HepG2 (cell line): ENCODE results near the gene DNAJC24. TPM values are rescaled to one million over a fixed set of nuclear protein-coding genes. Genes with fewer than 3 reads are reported as not detected.

Experiments
- ATAC-seq: fragments of 200-7000 bp; cut with Tn5 transposase; 3 replicates; pipeline ENCODE4 v1.9.1; 2020; ENCODE audit warnings: mild to moderate bottlenecking, moderate library complexity
- BruUV-seq: library from RNA; stranded (reverse); fragments of 400-500 nt; replicated peaks from 2 replicates; lab custom pipeline; 2021; lab: Mats Ljungman, UMichigan
- CTCF ChIA-PET: fragments of 300-600 bp; formaldehyde crosslinking; extraction: SDS; loops from one replicate; lab custom pipeline; 2021; ENCODE audit warnings: low total read pairs, inconsistent platforms, low intra/inter-chr PET ratio; lab: Yijun Ruan, JAX
- POLR2A ChIA-PET: fragments of 350-600 bp; sonication (Branson Sonifier 250); formaldehyde crosslinking; loops from one replicate; lab custom pipeline; 2020; ENCODE audit warnings: antibody characterized with exemption, inconsistent platforms; lab: Yijun Ruan, JAX
- DNase-seq: peaks from one replicate; pipeline ENCODE4 v3.0.0-alpha.2; 2015; ENCODE audit warnings: low spot score
- FAIRE-seq: peaks from 3 replicates; lab custom pipeline; 2011; peaks lifted over from hg19 to GRCh38; lab: Jason Lieb, UNC
- H2AFZ ChIP-seq: one replicate; pipeline ENCODE4 v1.6.1; 2011; ENCODE audit warnings: low read length, inconsistent platforms
- H3K27ac ChIP-seq: fragments of 300-600 bp; 3 replicates; pipeline ENCODE4 v1.8.0; 2011; ENCODE audit warnings: mixed run types, mild to moderate bottlenecking, mixed read lengths, low read length, inconsistent platforms; ENCODE audit not compliant: insufficient read depth; ENCODE audit errors: extremely low read length
- H3K27me3 ChIP-seq, 2 experiments: fragments of 200-600 bp in 1 of 2; 2 replicates in 1 of 2; 3 replicates in 1 of 2; pipeline versions ENCODE4 v1.6.0 to v1.8.0; 2011; ENCODE audit warnings: low read length in 2 of 2, mild to moderate bottlenecking in 2 of 2, moderate library complexity in 2 of 2, inconsistent platforms in 1 of 2; ENCODE audit not compliant: insufficient read depth in 2 of 2, control insufficient read depth in 1 of 2
- H3K36me3 ChIP-seq, 2 experiments: fragments of 200-600 bp in 1 of 2; replicated peaks in 1 of 2; 2 replicates in 1 of 2; 3 replicates in 1 of 2; pipeline versions ENCODE4 v1.5.1 to v1.8.0; 2011; ENCODE audit warnings: low read length in 2 of 2, inconsistent platforms in 1 of 2; ENCODE audit not compliant: insufficient read depth in 2 of 2, control insufficient read depth in 1 of 2
- H3K4me1 ChIP-seq: 2 replicates; pipeline ENCODE4 v1.5.1; 2012; ENCODE audit warnings: low read length, inconsistent platforms; ENCODE audit not compliant: insufficient read depth
- H3K4me2 ChIP-seq: 2 replicates; pipeline ENCODE4 v1.6.0; 2011; ENCODE audit warnings: low read depth, low read length, inconsistent platforms
- H3K4me3 ChIP-seq, 3 experiments: fragments of 200-600 bp in 1 of 3; sonication (generic), shearing (Covaris generic) in 1 of 3; replicated peaks in 1 of 3; 2 replicates each; pipeline ENCODE4 v1.5.1; 2011 to 2016; ENCODE audit warnings: low read length in 3 of 3, inconsistent platforms in 2 of 3, low read depth in 2 of 3, mild to moderate bottlenecking in 2 of 3, control low read depth in 1 of 3, mixed read lengths in 1 of 3; ENCODE audit not compliant: insufficient read depth in 1 of 3
- H3K79me2 ChIP-seq: one replicate; pipeline ENCODE4 v1.6.1; 2011; ENCODE audit warnings: low read length, inconsistent platforms; ENCODE audit not compliant: insufficient read depth
- H3K9ac ChIP-seq: 2 replicates; pipeline ENCODE4 v1.6.0; 2011; ENCODE audit warnings: mild to moderate bottlenecking, low read depth, low read length, inconsistent platforms; ENCODE audit not compliant: insufficient read depth
- H3K9me3 ChIP-seq: 2 replicates; pipeline ENCODE4 v1.5.1; 2012; ENCODE audit warnings: mild to moderate bottlenecking, low read length
- H4K20me1 ChIP-seq: 2 replicates; pipeline ENCODE4 v1.6.0; 2011; ENCODE audit warnings: inconsistent platforms, mild to moderate bottlenecking, low read length, moderate library complexity; ENCODE audit not compliant: insufficient read depth
- ARNT ChIP-seq: fragments of 450-650 bp; IDR thresholded peaks from 2 replicates; pipeline ENCODE4 v1.6.1; 2017
- GABPB1 ChIP-seq: IDR thresholded peaks from 2 replicates; pipeline ENCODE4 v1.6.1; 2016; ENCODE audit warnings: mild to moderate bottlenecking, missing genetic modification reagents, moderate library complexity, missing compliant biosample characterization
- MTA3 ChIP-seq: sonication (generic); formaldehyde crosslinking; IDR thresholded peaks from 2 replicates; pipeline ENCODE4 v1.4.0; 2020; ENCODE audit warnings: missing genetic modification reagents
- NR1H2 ChIP-seq: sonication (generic); formaldehyde crosslinking; IDR thresholded peaks from 2 replicates; pipeline ENCODE4 v1.8.1; 2022; ENCODE audit warnings: low read depth, missing genetic modification reagents, borderline replicate concordance
- U2AF1 ChIP-seq: fragments of 200-400 bp; formaldehyde crosslinking; optimal IDR thresholded peaks from 2 replicates; pipeline ENCODE3; 2017; ENCODE audit warnings: mild to moderate bottlenecking, low read depth, low read length
- XRCC5 ChIP-seq: fragments of 200-400 bp; formaldehyde crosslinking; optimal IDR thresholded peaks from 2 replicates; pipeline ENCODE3; 2017; ENCODE audit warnings: mild to moderate bottlenecking, low read length
- ZNF234 ChIP-seq: sonication (generic); formaldehyde crosslinking; conservative IDR thresholded peaks from 2 replicates; pipeline ENCODE4 v1.5.1; 2020; ENCODE audit warnings: mild to moderate bottlenecking, missing genetic modification reagents
- ZNF782 ChIP-seq: sonication (generic); formaldehyde crosslinking; IDR thresholded peaks from 2 replicates; pipeline ENCODE4 v1.4.0; 2020; ENCODE audit warnings: missing genetic modification reagents, mild to moderate bottlenecking, borderline replicate concordance
- ZSCAN22 ChIP-seq: sonication (generic); formaldehyde crosslinking; IDR thresholded peaks from 2 replicates; pipeline ENCODE4 v1.4.0; 2020; ENCODE audit warnings: mild to moderate bottlenecking, missing genetic modification reagents
- ZSCAN29 ChIP-seq: sonication (generic); formaldehyde crosslinking; conservative IDR thresholded peaks from 2 replicates; pipeline ENCODE4 v1.4.0; 2020; ENCODE audit warnings: mild to moderate bottlenecking, missing genetic modification reagents
- WGBS: methylation state at CpG from one replicate; pipeline ENCODE4 v1.1.6; 2017; ENCODE audit warnings: low lambda C conversion rate; 5-methylcytosine and 5-hydroxymethylcytosine counted together
- in situ Hi-C: cut with HindIII; loops from 2 replicates; pipeline ENCODE4 v1.10.0; 2017; ENCODE audit warnings: low pct_unique_long_range_greater_than_20kb; ENCODE audit not compliant: extremely low pct_ligation_motif_present
- intact Hi-C: fragments of 100-400 bp; cut with micrococcal nuclease; formaldehyde crosslinking; loops from one replicate; pipeline ENCODE4 v1.10.0; 2022; ENCODE audit not compliant: unreplicated experiment
- polyA plus RNA-seq, 8 experiments: library from polyadenylated mRNA; depleted of rRNA in 3 of 8; stranded (reverse) in 7 of 8; unstranded in 1 of 8; fragments of >200 nt; fragmentation: Illumina TruSeq in 4 of 8; extraction: Trizol in 4 of 8; gene quantifications; 2 replicates each; pipeline versions ENCODE4 v1.2.1 to v1.2.3, GENCODE V29; 2011 to 2016; ENCODE audit warnings: low read depth in 4 of 8, missing spikeins in 1 of 8, mixed read lengths in 1 of 8; ENCODE audit not compliant: insufficient read depth in 1 of 8
- total RNA-seq, 5 experiments: library from RNA; depleted of rRNA; stranded (reverse); fragments of >200 nt; fragmentation: Illumina TruSeq; extraction: Trizol; gene quantifications; 2 replicates each; pipeline ENCODE4 v1.2.3, GENCODE V29; 2016; ENCODE audit warnings: low read depth in 1 of 5
- TF ChIP-seq, protein P1 (sequence below): sonication (generic); formaldehyde crosslinking; IDR thresholded peaks from 2 replicates; pipeline ENCODE4 v1.8.1; 2022; ENCODE audit warnings: low read depth, mild to moderate bottlenecking, missing genetic modification reagents
- TF ChIP-seq, protein P2 (sequence below): sonication (generic); formaldehyde crosslinking; IDR thresholded peaks from 2 replicates; pipeline ENCODE4 v1.5.1; 2020; ENCODE audit warnings: missing genetic modification reagents, mild to moderate bottlenecking, borderline replicate concordance

DNAJC24 gene
- total and polyA plus RNA-seq, 2 of the 13 experiments (the other 11 are each of a cell fraction or from before 2014, with no cell fraction given), result 10.5 to 13.7 TPM

DNA sequence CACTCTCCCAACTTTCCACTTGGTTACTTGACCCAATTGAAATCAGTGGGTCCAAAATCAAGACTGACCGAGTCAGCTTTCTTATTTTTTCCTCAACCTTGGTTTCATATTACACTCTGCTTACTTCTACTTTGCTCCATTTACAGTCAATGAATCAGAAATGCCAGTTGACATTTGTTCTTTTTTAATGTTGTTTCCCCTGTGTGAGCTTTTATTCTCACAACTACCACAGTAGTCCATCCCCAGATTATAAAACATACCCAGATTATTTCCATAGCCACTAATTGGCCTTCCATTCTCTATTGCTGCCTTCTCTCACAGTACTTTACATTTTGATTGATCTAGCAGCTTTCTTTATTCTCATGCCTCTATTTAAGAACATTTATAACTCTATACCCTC, 50.0 kb downstream of the DNAJC24 start (continued):
- TF ChIP-seq, protein P1, sequence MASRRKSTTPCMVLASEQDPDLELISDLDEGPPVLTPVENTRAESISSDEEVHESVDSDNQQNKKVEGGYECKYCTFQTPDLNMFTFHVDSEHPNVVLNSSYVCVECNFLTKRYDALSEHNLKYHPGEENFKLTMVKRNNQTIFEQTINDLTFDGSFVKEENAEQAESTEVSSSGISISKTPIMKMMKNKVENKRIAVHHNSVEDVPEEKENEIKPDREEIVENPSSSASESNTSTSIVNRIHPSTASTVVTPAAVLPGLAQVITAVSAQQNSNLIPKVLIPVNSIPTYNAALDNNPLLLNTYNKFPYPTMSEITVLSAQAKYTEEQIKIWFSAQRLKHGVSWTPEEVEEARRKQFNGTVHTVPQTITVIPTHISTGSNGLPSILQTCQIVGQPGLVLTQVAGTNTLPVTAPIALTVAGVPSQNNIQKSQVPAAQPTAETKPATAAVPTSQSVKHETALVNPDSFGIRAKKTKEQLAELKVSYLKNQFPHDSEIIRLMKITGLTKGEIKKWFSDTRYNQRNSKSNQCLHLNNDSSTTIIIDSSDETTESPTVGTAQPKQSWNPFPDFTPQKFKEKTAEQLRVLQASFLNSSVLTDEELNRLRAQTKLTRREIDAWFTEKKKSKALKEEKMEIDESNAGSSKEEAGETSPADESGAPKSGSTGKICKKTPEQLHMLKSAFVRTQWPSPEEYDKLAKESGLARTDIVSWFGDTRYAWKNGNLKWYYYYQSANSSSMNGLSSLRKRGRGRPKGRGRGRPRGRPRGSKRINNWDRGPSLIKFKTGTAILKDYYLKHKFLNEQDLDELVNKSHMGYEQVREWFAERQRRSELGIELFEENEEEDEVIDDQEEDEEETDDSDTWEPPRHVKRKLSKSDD (CRISPR knock-in tag), result no peak
- TF ChIP-seq XRCC5, result no peak
- no peak for TF ChIP-seq GABPB1 (CRISPR knock-in tag)
- no peak for TF ChIP-seq U2AF1
- TF ChIP-seq NR1H2 (CRISPR knock-in tag), result no peak
- TF ChIP-seq, all 625 proteins: peak for 0

DNA sequence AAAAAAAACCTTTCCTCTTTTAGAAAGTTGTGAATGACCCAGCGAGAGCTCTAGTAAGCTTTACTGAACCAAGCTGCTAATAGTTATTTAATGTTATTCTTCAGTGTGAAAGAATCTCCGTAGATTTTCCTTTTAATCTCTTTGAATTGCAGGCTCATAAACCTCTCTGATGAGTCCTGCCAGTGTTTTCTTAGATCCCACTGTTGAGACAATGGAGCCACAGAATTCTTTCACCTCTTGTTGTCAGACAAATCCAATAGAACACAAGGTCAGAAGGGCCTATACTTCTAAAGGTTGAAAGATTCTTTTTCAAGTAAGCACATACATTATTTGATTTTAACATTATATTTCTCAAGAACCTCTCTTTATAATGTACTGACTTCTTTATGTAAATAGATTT, 52.2 kb downstream of the DNAJC24 start:
- H3K4me2 ChIP-seq, result no peak overlapping the region
- no peaks in the 10 kb centered on the region for H3K36me3 ChIP-seq
- no peaks in the 10 kb centered on the region for H3K9me3 ChIP-seq
- H2AFZ ChIP-seq, result no peak overlapping the region
- intact Hi-C loops, result loop anchor here (2.0 kb wide), 1 partner anchor 53 kb away; the partner anchor contains the start of genes DCDC1 and DNAJC24
- ATAC-seq, result no peak
- no peak for FAIRE-seq
- peak; percentile 5 for DNase-seq
- WGBS, result 83% methylated on average over 2 of the region's 2 CpGs
- in situ Hi-C loops, result no loop called here
- H3K4me1 ChIP-seq, result no peaks in the 10 kb centered on the region
- ChIA-PET CTCF (no interaction called here), POLR2A (no interaction called here)
- H3K4me3 ChIP-seq, result no peak overlapping the region
- BruUV-seq, result no TSS peak
- no peak overlapping the region for H3K27ac ChIP-seq
- H4K20me1 ChIP-seq, result no peaks in the 10 kb centered on the region
- no peaks in the 10 kb centered on the region for H3K79me2 ChIP-seq
- H3K27me3 ChIP-seq, result no peaks in the 10 kb centered on the region
- TF ChIP-seq MTA3 (CRISPR knock-in tag), result no peak
- no peak for TF ChIP-seq ZSCAN22
- TF ChIP-seq ZNF782 (CRISPR knock-in tag), result no peak
- no peak for TF ChIP-seq ZNF234 (CRISPR knock-in tag)
- TF ChIP-seq ZSCAN29 (CRISPR knock-in tag), result no peak
- no peak for TF ChIP-seq ARNT
- TF ChIP-seq, protein P2, sequence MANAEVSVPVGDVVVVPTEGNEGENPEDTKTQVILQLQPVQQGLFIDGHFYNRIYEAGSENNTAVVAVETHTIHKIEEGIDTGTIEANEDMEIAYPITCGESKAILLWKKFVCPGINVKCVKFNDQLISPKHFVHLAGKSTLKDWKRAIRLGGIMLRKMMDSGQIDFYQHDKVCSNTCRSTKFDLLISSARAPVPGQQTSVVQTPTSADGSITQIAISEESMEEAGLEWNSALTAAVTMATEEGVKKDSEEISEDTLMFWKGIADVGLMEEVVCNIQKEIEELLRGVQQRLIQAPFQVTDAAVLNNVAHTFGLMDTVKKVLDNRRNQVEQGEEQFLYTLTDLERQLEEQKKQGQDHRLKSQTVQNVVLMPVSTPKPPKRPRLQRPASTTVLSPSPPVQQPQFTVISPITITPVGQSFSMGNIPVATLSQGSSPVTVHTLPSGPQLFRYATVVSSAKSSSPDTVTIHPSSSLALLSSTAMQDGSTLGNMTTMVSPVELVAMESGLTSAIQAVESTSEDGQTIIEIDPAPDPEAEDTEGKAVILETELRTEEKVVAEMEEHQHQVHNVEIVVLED (CRISPR knock-in tag), result no peak
- H3K9ac ChIP-seq, result no peak overlapping the region
